Activated naive CD8-positive, alpha-beta T cell treated with anti-CD3 and anti-CD28 coated beads, Interleukin-2, amount 50 U/mL, for 24 hours (primary cell): ENCODE data around the gene CILP2.

Experiments
- ATAC-seq: fragments of 150-1000 bp; cut with Tn5 transposase; one replicate; pipeline ENCODE4 v1.10.0; 2021
- DNase-seq: peaks from one replicate; pipeline ENCODE4 v3.0.0; 2021
- H3K27ac Mint-ChIP-seq: one replicate; pipeline ENCODE4 v1.8.0; 2021; ENCODE audit warnings: mild to moderate bottlenecking, mixed read lengths
- H3K27me3 Mint-ChIP-seq: one replicate; pipeline ENCODE4 v1.8.0; 2021; ENCODE audit warnings: mixed read lengths
- H3K36me3 Mint-ChIP-seq: one replicate; pipeline ENCODE4 v1.8.0; 2021; ENCODE audit warnings: low read depth, mixed read lengths
- H3K4me1 Mint-ChIP-seq: one replicate; pipeline ENCODE4 v1.8.0; 2021; ENCODE audit warnings: mixed read lengths
- H3K4me3 Mint-ChIP-seq: one replicate; pipeline ENCODE4 v1.8.0; 2021; ENCODE audit warnings: mild to moderate bottlenecking, moderate library complexity, mixed read lengths
- H3K9me3 Mint-ChIP-seq: one replicate; pipeline ENCODE4 v1.8.0; 2021; ENCODE audit warnings: mixed read lengths

Gene CILP2

GRCh38 chr19:19531951-19532805 lies 5.9 kb upstream of the CILP2 start:
- DNase-seq (peak; percentile 92), ATAC-seq (peak; percentile 67)
- H3K27me3 Mint-ChIP-seq = peaks cover 2% of the 10 kb centered on the region
- no peak overlapping the region for H3K27ac Mint-ChIP-seq
- no peak overlapping the region for H3K4me3 Mint-ChIP-seq
- H3K4me1 Mint-ChIP-seq = peaks cover 9% of the 10 kb centered on the region
- no peaks in the 10 kb centered on the region for H3K9me3 Mint-ChIP-seq
- H3K36me3 Mint-ChIP-seq = peaks cover 11% of the 10 kb centered on the region

- Mint-ChIP-seq H3K27ac (no peak overlapping the region), H3K9me3 (no peaks in the 10 kb centered on the region), H3K36me3 (peaks cover 11% of the 10 kb centered on the region), H3K4me3 (no peak overlapping the region), H3K27me3 (peaks cover 7% of the 10 kb centered on the region), H3K4me1 (peaks cover 14% of the 10 kb centered on the region)
- ATAC-seq (no peak), DNase-seq (no peak)
Observed at GRCh38 chr19:19532806-19533701, 5.0 kb upstream of the CILP2 start.

- no peak overlapping the region for H3K27ac Mint-ChIP-seq
- H3K4me3 Mint-ChIP-seq = no peak overlapping the region
- DNase-seq (no peak), ATAC-seq (no peak)
- H3K27me3 Mint-ChIP-seq = peaks cover 11% of the 10 kb centered on the region
- H3K9me3 Mint-ChIP-seq = no peaks in the 10 kb centered on the region
- peaks cover 18% of the 10 kb centered on the region for H3K4me1 Mint-ChIP-seq
- H3K36me3 Mint-ChIP-seq = peaks cover 11% of the 10 kb centered on the region
Observed at GRCh38 chr19:19533841-19534240, 4.2 kb upstream of the CILP2 start.

- no peak overlapping the region for H3K4me3 Mint-ChIP-seq
- no peak for ATAC-seq
- H3K27ac Mint-ChIP-seq = no peak overlapping the region
- H3K36me3 Mint-ChIP-seq = peaks cover 8% of the 10 kb centered on the region
- H3K4me1 Mint-ChIP-seq = peaks cover 22% of the 10 kb centered on the region
- peaks cover 13% of the 10 kb centered on the region for H3K27me3 Mint-ChIP-seq
- DNase-seq = no peak
- no peaks in the 10 kb centered on the region for H3K9me3 Mint-ChIP-seq
Observed at GRCh38 chr19:19534556-19535265, 3.4 kb upstream of the CILP2 start.

GRCh38 chr19:19535311-19536191 lies 2.5 kb upstream of the CILP2 start:
- H3K27ac Mint-ChIP-seq = no peak overlapping the region
- no peak overlapping the region for H3K4me3 Mint-ChIP-seq
- no peaks in the 10 kb centered on the region for H3K9me3 Mint-ChIP-seq
- peaks cover 8% of the 10 kb centered on the region for H3K36me3 Mint-ChIP-seq
- H3K4me1 Mint-ChIP-seq = peaks cover 23% of the 10 kb centered on the region
- DNase-seq = no peak
- ATAC-seq = no peak
- peaks cover 14% of the 10 kb centered on the region for H3K27me3 Mint-ChIP-seq

- Mint-ChIP-seq H3K36me3 (peaks cover 5% of the 10 kb centered on the region), H3K27me3 (peaks cover 19% of the 10 kb centered on the region), H3K4me1 (peaks cover 29% of the 10 kb centered on the region), H3K4me3 (no peak overlapping the region), H3K27ac (no peak overlapping the region), H3K9me3 (no peaks in the 10 kb centered on the region)
- ATAC-seq (no peak), DNase-seq (no peak)
Observed at GRCh38 chr19:19537075-19538048, 703 bp upstream of the CILP2 start.

- no peaks in the 10 kb centered on the region for H3K9me3 Mint-ChIP-seq
- H3K4me3 Mint-ChIP-seq = no peak overlapping the region
- peaks cover 27% of the 10 kb centered on the region for H3K4me1 Mint-ChIP-seq
- no peak overlapping the region for H3K27ac Mint-ChIP-seq
- H3K27me3 Mint-ChIP-seq = peaks cover 19% of the 10 kb centered on the region
- ATAC-seq (no peak), DNase-seq (no peak)
- H3K36me3 Mint-ChIP-seq = peaks cover 5% of the 10 kb centered on the region
Observed at GRCh38 chr19:19538785-19539166, 711 bp downstream of the CILP2 start.

- no peak overlapping the region for H3K4me3 Mint-ChIP-seq
- peaks cover 19% of the 10 kb centered on the region for H3K27me3 Mint-ChIP-seq
- no peaks in the 10 kb centered on the region for H3K9me3 Mint-ChIP-seq
- H3K4me1 Mint-ChIP-seq = peaks cover 27% of the 10 kb centered on the region
- DNase-seq (no peak), ATAC-seq (no peak)
- H3K27ac Mint-ChIP-seq = no peak overlapping the region
- H3K36me3 Mint-ChIP-seq = no peaks in the 10 kb centered on the region
Observed at GRCh38 chr19:19539698-19540063, 1.6 kb downstream of the CILP2 start.

- H3K9me3 Mint-ChIP-seq = no peaks in the 10 kb centered on the region
- H3K27ac Mint-ChIP-seq = no peak overlapping the region
- H3K4me3 Mint-ChIP-seq = peak overlapping the region; percentile 55
- peak; percentile 12 for ATAC-seq
- peak; percentile 80 for DNase-seq
- peaks cover 27% of the 10 kb centered on the region for H3K4me1 Mint-ChIP-seq
- H3K27me3 Mint-ChIP-seq = peaks cover 19% of the 10 kb centered on the region
- H3K36me3 Mint-ChIP-seq = no peaks in the 10 kb centered on the region
Observed at GRCh38 chr19:19540064-19540714, 2.1 kb downstream of the CILP2 start.

GRCh38 chr19:19540715-19541515 lies 2.9 kb downstream of the CILP2 start:
- Mint-ChIP-seq H3K9me3 (no peaks in the 10 kb centered on the region), H3K4me1 (peaks cover 27% of the 10 kb centered on the region), H3K36me3 (no peaks in the 10 kb centered on the region), H3K27ac (no peak overlapping the region), H3K4me3 (peak overlapping the region; percentile 55), H3K27me3 (peaks cover 19% of the 10 kb centered on the region)
- ATAC-seq = peak; percentile 78
- peak; percentile 86 for DNase-seq

GRCh38 chr19:19541616-19542015 lies 3.6 kb downstream of the CILP2 start:
- DNase-seq = no peak
- no peaks in the 10 kb centered on the region for H3K9me3 Mint-ChIP-seq
- H3K4me3 Mint-ChIP-seq = no peak overlapping the region
- H3K36me3 Mint-ChIP-seq = no peaks in the 10 kb centered on the region
- peaks cover 27% of the 10 kb centered on the region for H3K4me1 Mint-ChIP-seq
- no peak overlapping the region for H3K27ac Mint-ChIP-seq
- peaks cover 19% of the 10 kb centered on the region for H3K27me3 Mint-ChIP-seq
- no peak for ATAC-seq

- no peaks in the 10 kb centered on the region for H3K9me3 Mint-ChIP-seq
- no peak for DNase-seq
- no peak overlapping the region for H3K27ac Mint-ChIP-seq
- H3K4me1 Mint-ChIP-seq = peaks cover 24% of the 10 kb centered on the region
- H3K4me3 Mint-ChIP-seq = no peak overlapping the region
- ATAC-seq = no peak
- H3K27me3 Mint-ChIP-seq = peaks cover 16% of the 10 kb centered on the region
- H3K36me3 Mint-ChIP-seq = no peaks in the 10 kb centered on the region
Observed at GRCh38 chr19:19542507-19542906, 4.4 kb downstream of the CILP2 start.
